LNCaP clone FGC (cell line): ENCODE measurements around the gene ARL15.

ENCODE experiments used
- DNase-seq: peaks from one replicate; pipeline ENCODE4 v3.0.0-alpha.2; 2011; ENCODE audit warnings: low read depth
- H3K4me3 ChIP-seq: 2 replicates; pipeline ENCODE4 v1.5.1; 2011; ENCODE audit warnings: mild to moderate bottlenecking, low read depth, low read length, control low read depth
- CTCF ChIP-seq: IDR thresholded peaks from 2 replicates; pipeline ENCODE4 v1.5.1; 2012; ENCODE audit warnings: mild to moderate bottlenecking; ENCODE audit not compliant: control insufficient read depth, insufficient read depth; ENCODE audit errors: extremely low read depth

ARL15 gene

GRCh38 chr5:54197018-54197417, 113.4 kb downstream of the ARL15 start:
- DNase-seq = peak; percentile 21
- no peak for TF ChIP-seq CTCF
- H3K4me3 ChIP-seq = no peak overlapping the region

DNA sequence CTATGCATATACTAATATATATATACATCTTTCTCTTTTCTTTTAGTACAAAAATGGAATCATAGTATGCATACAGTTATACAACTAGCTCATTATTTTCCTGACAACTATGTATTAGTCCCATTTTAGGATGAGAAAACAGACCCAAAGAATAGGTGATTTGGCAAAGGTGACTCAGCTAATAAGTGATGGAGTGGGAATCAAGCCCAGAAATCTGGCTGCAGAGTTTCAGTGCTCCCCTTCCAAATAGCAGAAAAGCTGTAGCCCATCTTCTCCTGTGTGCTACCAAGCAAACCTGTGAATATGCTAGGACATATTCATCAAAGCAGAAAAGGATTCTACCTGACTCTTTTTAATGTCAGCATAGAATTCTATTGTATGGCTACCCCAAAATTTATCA, 114.7 kb downstream of the ARL15 start:
- no peak for DNase-seq
- H3K4me3 ChIP-seq = no peak overlapping the region
- no peak for TF ChIP-seq CTCF

GRCh38 chr5:54194318-54194717, 116.1 kb downstream of the ARL15 start:
- TF ChIP-seq CTCF = no peak
- no peak for DNase-seq
- H3K4me3 ChIP-seq = no peak overlapping the region

- no peak for DNase-seq
- H3K4me3 ChIP-seq = no peak overlapping the region
- no peak for TF ChIP-seq CTCF
Observed at GRCh38 chr5:54187694-54188093, 122.7 kb downstream of the ARL15 start.

GRCh38 chr5:54186912-54187445, 123.4 kb downstream of the ARL15 start:
- DNase-seq = no peak
- no peak overlapping the region for H3K4me3 ChIP-seq
- no peak for TF ChIP-seq CTCF

GRCh38 chr5:54186108-54186507, 124.3 kb downstream of the ARL15 start:
- no peak for TF ChIP-seq CTCF
- H3K4me3 ChIP-seq = no peak overlapping the region
- DNase-seq = no peak

GRCh38 chr5:54184806-54185205, 125.6 kb downstream of the ARL15 start:
- no peak for DNase-seq
- no peak for TF ChIP-seq CTCF
- no peak overlapping the region for H3K4me3 ChIP-seq
